ENCODE results near the gene UBB.

Gene UBB

DNA sequence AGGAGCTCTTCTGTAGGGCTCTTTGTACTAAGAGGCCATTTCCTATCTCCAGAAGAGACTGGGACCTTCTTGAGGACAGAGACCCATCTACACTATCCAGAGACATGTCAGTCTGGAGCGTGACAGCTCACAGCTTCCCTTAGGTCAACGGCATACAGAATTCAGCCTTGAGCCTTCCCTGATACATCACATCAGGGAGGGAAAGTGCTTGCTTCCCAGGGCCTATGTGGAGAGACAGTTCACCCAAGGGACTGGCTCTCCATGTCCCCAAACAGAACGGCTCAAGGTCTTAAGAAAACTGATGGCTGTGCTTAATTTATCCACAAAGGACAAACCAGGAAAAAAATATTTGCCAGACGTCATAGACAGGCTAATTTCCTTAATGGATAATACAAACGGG is 35.3 kb upstream of the UBB start:
- no peak overlapping the region for H3K4me3 ChIP-seq (ENCODE audit: low read depth, low read length)
- TF ChIP-seq, protein P1, sequence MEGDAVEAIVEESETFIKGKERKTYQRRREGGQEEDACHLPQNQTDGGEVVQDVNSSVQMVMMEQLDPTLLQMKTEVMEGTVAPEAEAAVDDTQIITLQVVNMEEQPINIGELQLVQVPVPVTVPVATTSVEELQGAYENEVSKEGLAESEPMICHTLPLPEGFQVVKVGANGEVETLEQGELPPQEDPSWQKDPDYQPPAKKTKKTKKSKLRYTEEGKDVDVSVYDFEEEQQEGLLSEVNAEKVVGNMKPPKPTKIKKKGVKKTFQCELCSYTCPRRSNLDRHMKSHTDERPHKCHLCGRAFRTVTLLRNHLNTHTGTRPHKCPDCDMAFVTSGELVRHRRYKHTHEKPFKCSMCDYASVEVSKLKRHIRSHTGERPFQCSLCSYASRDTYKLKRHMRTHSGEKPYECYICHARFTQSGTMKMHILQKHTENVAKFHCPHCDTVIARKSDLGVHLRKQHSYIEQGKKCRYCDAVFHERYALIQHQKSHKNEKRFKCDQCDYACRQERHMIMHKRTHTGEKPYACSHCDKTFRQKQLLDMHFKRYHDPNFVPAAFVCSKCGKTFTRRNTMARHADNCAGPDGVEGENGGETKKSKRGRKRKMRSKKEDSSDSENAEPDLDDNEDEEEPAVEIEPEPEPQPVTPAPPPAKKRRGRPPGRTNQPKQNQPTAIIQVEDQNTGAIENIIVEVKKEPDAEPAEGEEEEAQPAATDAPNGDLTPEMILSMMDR (IDR thresholded peaks at IDR 0.05; ENCODE audit: insufficient read depth, low read depth, low read length, missing control alignments): no peak
- DNase-seq (ENCODE audit: low read depth): no peak

DNA sequence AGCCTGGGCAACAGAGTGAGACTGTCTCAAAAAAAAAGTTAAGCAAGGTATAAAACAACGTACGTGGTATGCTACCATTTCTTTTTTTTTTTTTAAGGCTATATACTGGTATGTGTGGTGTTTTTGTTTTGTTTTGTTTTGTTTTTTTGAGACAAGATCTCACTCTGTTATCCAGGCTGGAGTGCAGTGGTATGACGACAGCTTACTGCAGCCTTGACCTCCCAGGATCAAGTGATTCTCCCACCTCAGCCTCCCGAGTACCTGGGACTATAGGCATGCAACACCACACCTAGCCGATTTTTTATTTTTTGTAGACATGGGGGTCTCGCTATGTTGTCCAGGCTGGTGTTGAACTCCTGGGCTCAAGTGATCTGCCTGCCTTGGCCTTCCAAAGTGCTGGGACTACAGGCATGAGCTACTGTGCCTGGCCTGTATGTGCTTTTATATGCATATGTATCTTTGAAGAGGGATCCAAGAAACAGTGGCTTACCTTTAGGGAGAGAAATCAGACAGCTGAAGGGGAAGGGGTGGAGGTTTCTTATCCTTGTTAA is 34.1 kb upstream of the UBB start:
- no peak overlapping the region for H3K4me3 ChIP-seq (ENCODE audit: low read depth, low read length)
- no peak for DNase-seq (ENCODE audit: low read depth)
- TF ChIP-seq, protein P1 (IDR thresholded peaks at IDR 0.05; ENCODE audit: insufficient read depth, low read depth, low read length, missing control alignments): no peak

DNA sequence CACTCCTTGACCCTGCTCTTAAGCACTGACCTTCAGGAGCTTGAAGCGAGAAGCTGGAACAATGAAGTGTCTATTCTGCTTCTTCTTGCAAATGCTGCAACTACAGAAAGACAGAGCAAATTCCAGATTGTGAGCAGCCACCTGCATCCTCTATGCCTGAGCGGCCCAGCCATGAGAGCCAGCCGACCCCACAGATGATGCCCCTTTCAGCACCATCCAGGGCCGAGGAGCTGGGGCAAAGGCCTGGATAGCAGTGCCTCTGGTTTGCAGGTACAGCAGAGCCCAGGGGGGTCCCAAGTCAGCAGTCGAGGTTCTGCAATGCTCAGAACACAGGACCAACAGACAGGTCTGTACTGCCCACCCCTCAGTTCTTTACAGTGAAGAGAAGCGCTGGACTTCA is 32.3 kb upstream of the UBB start:
- TF ChIP-seq, protein P1 (IDR thresholded peaks at IDR 0.05; ENCODE audit: insufficient read depth, low read depth, low read length, missing control alignments): no peak
- H3K4me3 ChIP-seq (ENCODE audit: low read depth, low read length): no peak overlapping the region
- DNase-seq (ENCODE audit: low read depth): no peak

DNA sequence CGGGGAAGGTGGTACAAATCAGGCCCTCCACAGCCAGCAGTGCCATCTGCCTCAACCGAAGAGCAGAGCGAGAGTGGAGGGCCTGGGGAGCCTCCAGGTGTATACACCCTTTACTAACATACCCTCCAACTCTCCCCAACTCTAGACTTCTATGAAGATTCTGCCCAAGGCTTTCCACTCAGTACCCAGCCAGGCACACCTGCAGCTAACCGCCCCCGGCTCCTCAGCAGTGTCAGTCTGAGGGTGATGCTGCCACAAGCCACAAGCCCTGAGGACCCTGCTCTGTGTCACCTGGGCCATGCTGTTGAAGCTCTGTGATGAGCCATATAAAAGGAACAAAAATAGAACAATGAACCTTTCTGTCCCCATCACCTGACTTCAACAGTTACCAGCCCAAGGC is 31.5 kb upstream of the UBB start:
- TF ChIP-seq, protein P1 (IDR thresholded peaks at IDR 0.05; ENCODE audit: insufficient read depth, low read depth, low read length, missing control alignments): no peak
- no peak overlapping the region for H3K4me3 ChIP-seq (ENCODE audit: low read depth, low read length)
- no peak for DNase-seq (ENCODE audit: low read depth)

DNA sequence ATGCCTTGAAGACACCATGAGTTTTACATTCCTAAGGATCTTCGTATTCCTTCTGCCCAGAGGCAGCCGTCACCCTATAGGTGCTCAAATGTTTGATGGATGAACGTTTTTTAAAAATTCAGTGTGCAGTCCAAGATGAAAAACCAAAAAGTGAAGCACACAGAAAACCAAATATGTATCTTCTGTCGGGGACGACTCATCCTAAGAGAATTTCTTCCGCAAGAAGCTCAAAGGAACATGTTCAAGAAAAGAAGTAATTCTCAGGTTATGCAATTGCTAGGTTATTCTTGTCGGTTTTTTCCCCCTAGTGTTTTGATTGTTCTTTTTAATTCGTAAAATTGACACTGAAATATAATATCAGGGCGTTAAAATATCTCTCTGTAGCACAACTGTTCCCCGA is 29.1 kb upstream of the UBB start:
- H3K4me3 ChIP-seq (ENCODE audit: low read depth, low read length): peak overlapping the region; percentile 97
- no peak for DNase-seq (ENCODE audit: low read depth)
- TF ChIP-seq, protein P1 (IDR thresholded peaks at IDR 0.05; ENCODE audit: insufficient read depth, low read depth, low read length, missing control alignments): no peak

DNA sequence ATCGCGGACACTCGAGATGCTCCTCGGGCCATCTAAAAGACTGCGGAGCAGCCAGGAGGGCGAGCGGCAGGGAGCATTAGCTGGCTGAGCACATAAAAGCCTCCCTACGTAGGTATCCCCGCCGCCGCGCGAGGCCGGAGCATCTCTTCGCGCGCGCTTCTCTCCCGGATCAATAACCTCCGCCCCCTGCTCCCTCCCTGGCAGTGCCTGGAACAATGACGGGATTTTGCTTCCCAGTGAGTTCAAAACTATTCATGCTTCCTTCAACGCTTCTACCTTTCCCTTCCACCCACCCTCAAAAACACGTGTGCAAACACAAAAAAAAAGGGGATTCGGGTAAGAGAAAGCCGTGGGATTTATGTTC is 28.6 kb upstream of the UBB start:
- peak overlapping the region; percentile 97 for H3K4me3 ChIP-seq (ENCODE audit: low read depth, low read length)
- TF ChIP-seq, protein P1 (IDR thresholded peaks at IDR 0.05; ENCODE audit: insufficient read depth, low read depth, low read length, missing control alignments): no peak
- DNase-seq (ENCODE audit: low read depth): peak; percentile 59

DNA sequence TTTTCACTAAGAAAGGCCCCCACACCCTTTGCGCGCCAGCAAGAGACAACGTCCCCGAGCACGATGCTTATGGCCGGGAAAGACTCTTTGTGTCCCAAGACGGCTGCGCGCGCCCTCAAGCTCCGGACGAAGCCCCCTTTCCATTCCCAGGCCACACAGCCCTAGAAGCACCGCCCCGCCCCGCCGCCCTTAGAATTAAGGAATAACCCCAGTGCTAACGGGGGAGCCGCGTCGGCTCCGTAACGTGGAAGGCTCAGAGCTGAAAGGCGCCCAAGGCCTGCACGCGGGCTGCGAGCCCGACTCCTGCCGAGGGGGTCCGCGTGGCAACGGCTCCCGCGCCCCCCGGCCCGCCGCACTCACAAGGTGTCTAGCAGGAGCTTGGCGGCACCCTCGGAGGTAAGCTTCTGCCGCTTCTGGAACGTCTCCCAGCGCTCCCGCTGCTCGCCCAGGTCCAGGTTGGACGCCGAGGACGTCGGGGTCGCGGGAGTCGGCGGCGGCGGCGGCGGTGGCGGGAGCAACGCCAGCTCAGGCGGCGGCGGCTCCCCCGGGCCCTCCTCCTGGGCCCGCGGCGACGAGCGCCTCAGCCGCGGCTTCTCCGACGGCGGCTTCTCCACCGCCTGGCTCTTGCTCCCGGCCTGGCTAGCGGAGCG is 28.1 kb upstream of the UBB start:
- H3K4me3 ChIP-seq (ENCODE audit: low read depth, low read length): peak overlapping the region; percentile 97
- DNase-seq (ENCODE audit: low read depth): peak; percentile 43
- TF ChIP-seq, protein P1 (IDR thresholded peaks at IDR 0.05; ENCODE audit: insufficient read depth, low read depth, low read length, missing control alignments): no peak

Measured in GM12865 (cell line).